Measurements from ENCODE around the gene BCAT1. TPM values are rescaled to one million over a fixed set of nuclear protein-coding genes. Genes with fewer than 3 reads are reported as not detected.

Gene BCAT1
- polyA plus RNA-seq, 3 donors from 2014 or later: 0.10 to 0.20 TPM; not detected in 1

- H3K4me1 Mint-ChIP-seq: peaks cover 8 to 9% of the 10 kb centered on the region in 2 donors
- H3K36me3 Mint-ChIP-seq: no peaks in the 10 kb centered on the region
- H3K9me3 Mint-ChIP-seq: no peaks in the 10 kb centered on the region
Observed at GRCh38 chr12:24907464-24907863, 41.4 kb downstream of the BCAT1 start.

GRCh38 chr12:24906141-24906540 lies 42.8 kb downstream of the BCAT1 start:
- no peaks in the 10 kb centered on the region for H3K9me3 Mint-ChIP-seq
- no peak overlapping the region for H3K4me3 Mint-ChIP-seq
- H3K27me3 Mint-ChIP-seq (ENCODE audit: low read depth in 3 of 3): peaks cover 4 to 14% (median 5%) of the 10 kb centered on the region in 3 donors
- H3K36me3 Mint-ChIP-seq: no peaks in the 10 kb centered on the region
- peaks cover 13 to 16% of the 10 kb centered on the region in 2 donors for H3K4me1 Mint-ChIP-seq
- no peak for DNase-seq
- no peak overlapping the region for H3K27ac Mint-ChIP-seq

More at GRCh38 chr12:24907464-24907863, 41.4 kb downstream of the BCAT1 start:
- no peak for DNase-seq
- no peak overlapping the region for H3K4me3 Mint-ChIP-seq
- H3K27ac Mint-ChIP-seq: no peak overlapping the region
- peaks cover 3 to 9% (median 5%) of the 10 kb centered on the region in 3 donors for H3K27me3 Mint-ChIP-seq (ENCODE audit: low read depth in 3 of 3)

- Mint-ChIP-seq H3K27me3 (ENCODE audit: low read depth in 3 of 3) (peaks cover 3 to 14% (median 7%) of the 10 kb centered on the region in 3 donors), H3K36me3 (no peaks in the 10 kb centered on the region), H3K27ac (no peak overlapping the region), H3K9me3 (no peaks in the 10 kb centered on the region), H3K4me1 (peaks cover 15 to 16% of the 10 kb centered on the region in 2 donors), H3K4me3 (no peak overlapping the region)
- no peak for DNase-seq
Observed at GRCh38 chr12:24905431-24905830, 43.5 kb downstream of the BCAT1 start.

- H3K9me3 Mint-ChIP-seq: no peaks in the 10 kb centered on the region
- no peaks in the 10 kb centered on the region for H3K36me3 Mint-ChIP-seq
- DNase-seq: no peak
- no peak overlapping the region for H3K27ac Mint-ChIP-seq
- H3K4me3 Mint-ChIP-seq: no peak overlapping the region
- H3K4me1 Mint-ChIP-seq: peaks cover 15 to 16% of the 10 kb centered on the region in 2 donors
- H3K27me3 Mint-ChIP-seq (ENCODE audit: low read depth in 3 of 3): peaks cover 5 to 14% (median 7%) of the 10 kb centered on the region in 3 donors
Observed at GRCh38 chr12:24904871-24905270, 44.0 kb downstream of the BCAT1 start.

- Mint-ChIP-seq H3K9me3 (no peaks in the 10 kb centered on the region), H3K4me3 (peak overlapping the region; percentile 3 to 77 (median 71)), H3K36me3 (no peaks in the 10 kb centered on the region), H3K4me1 (peaks cover 15 to 16% of the 10 kb centered on the region in 2 donors), H3K27me3 (ENCODE audit: low read depth in 3 of 3) (peaks cover 5 to 14% (median 9%) of the 10 kb centered on the region in 3 donors), H3K27ac (no peak overlapping the region)
- no peak for DNase-seq
Observed at GRCh38 chr12:24903329-24904088, 45.4 kb downstream of the BCAT1 start.

GRCh38 chr12:24902511-24903328 lies 46.2 kb downstream of the BCAT1 start:
- Mint-ChIP-seq H3K27ac (no peak overlapping the region), H3K4me1 (peaks cover 15 to 16% of the 10 kb centered on the region in 2 donors), H3K9me3 (no peaks in the 10 kb centered on the region), H3K27me3 (ENCODE audit: low read depth in 3 of 3) (peaks cover 5 to 14% (median 9%) of the 10 kb centered on the region in 3 donors), H3K4me3 (peak overlapping the region; percentile 66 to 77 (median 75)), H3K36me3 (no peaks in the 10 kb centered on the region)
- DNase-seq: no peak

- H3K4me3 Mint-ChIP-seq: peak overlapping the region in 4 of 5 donors; percentile 66 to 77 (median 74)
- H3K4me1 Mint-ChIP-seq: peaks cover 15 to 16% of the 10 kb centered on the region in 2 donors
- H3K27me3 Mint-ChIP-seq (ENCODE audit: low read depth in 3 of 3): peaks cover 5 to 14% (median 9%) of the 10 kb centered on the region in 3 donors
- H3K9me3 Mint-ChIP-seq: no peaks in the 10 kb centered on the region
- DNase-seq: no peak
- H3K27ac Mint-ChIP-seq: no peak overlapping the region
- H3K36me3 Mint-ChIP-seq: no peaks in the 10 kb centered on the region
Observed at GRCh38 chr12:24901576-24902461, 47.1 kb downstream of the BCAT1 start.

- Mint-ChIP-seq H3K27ac (no peak overlapping the region), H3K9me3 (no peaks in the 10 kb centered on the region), H3K36me3 (no peaks in the 10 kb centered on the region), H3K4me3 (no peak overlapping the region), H3K4me1 (peaks cover 15 to 16% of the 10 kb centered on the region in 2 donors), H3K27me3 (ENCODE audit: low read depth in 3 of 3) (peaks cover 5 to 14% (median 9%) of the 10 kb centered on the region in 3 donors)
- DNase-seq: no peak
Observed at GRCh38 chr12:24900196-24900595, 48.7 kb downstream of the BCAT1 start.

- H3K4me1 Mint-ChIP-seq: peaks cover 15 to 16% of the 10 kb centered on the region in 2 donors
- no peak overlapping the region for H3K27ac Mint-ChIP-seq
- H3K9me3 Mint-ChIP-seq: no peaks in the 10 kb centered on the region
- no peaks in the 10 kb centered on the region for H3K36me3 Mint-ChIP-seq
- H3K27me3 Mint-ChIP-seq (ENCODE audit: low read depth in 3 of 3): peaks cover 7 to 14% (median 9%) of the 10 kb centered on the region in 3 donors
- DNase-seq: no peak
- no peak overlapping the region for H3K4me3 Mint-ChIP-seq
Observed at GRCh38 chr12:24899503-24900075, 49.3 kb downstream of the BCAT1 start.

- H3K9me3 Mint-ChIP-seq: no peaks in the 10 kb centered on the region
- no peaks in the 10 kb centered on the region for H3K36me3 Mint-ChIP-seq
- H3K4me3 Mint-ChIP-seq: no peak overlapping the region
- H3K27ac Mint-ChIP-seq: no peak overlapping the region
- peaks cover 9 to 11% (median 9%) of the 10 kb centered on the region in 3 donors for H3K27me3 Mint-ChIP-seq (ENCODE audit: low read depth in 3 of 3)
- H3K4me1 Mint-ChIP-seq: peaks cover 13 to 14% of the 10 kb centered on the region in 2 donors
- no peak for DNase-seq
Observed at GRCh38 chr12:24898606-24899005, 50.3 kb downstream of the BCAT1 start.

GRCh38 chr12:24898185-24898584 lies 50.7 kb downstream of the BCAT1 start:
- no peak for DNase-seq
- H3K4me1 Mint-ChIP-seq: peaks cover 9 to 10% of the 10 kb centered on the region in 2 donors
- H3K27ac Mint-ChIP-seq: no peak overlapping the region
- no peak overlapping the region for H3K4me3 Mint-ChIP-seq
- no peaks in the 10 kb centered on the region for H3K9me3 Mint-ChIP-seq
- H3K36me3 Mint-ChIP-seq: no peaks in the 10 kb centered on the region
- H3K27me3 Mint-ChIP-seq (ENCODE audit: low read depth in 3 of 3): peaks cover 7 to 9% (median 9%) of the 10 kb centered on the region in 3 donors

- H3K4me1 Mint-ChIP-seq: peaks cover 0 to 2% of the 10 kb centered on the region in 2 donors
- no peak for DNase-seq
- H3K4me3 Mint-ChIP-seq: no peak overlapping the region
- no peaks in the 10 kb centered on the region for H3K9me3 Mint-ChIP-seq
- H3K27me3 Mint-ChIP-seq (ENCODE audit: low read depth in 3 of 3): peaks cover 2 to 6% (median 4%) of the 10 kb centered on the region in 3 donors
- no peaks in the 10 kb centered on the region for H3K36me3 Mint-ChIP-seq
- H3K27ac Mint-ChIP-seq: no peak overlapping the region
Observed at GRCh38 chr12:24896171-24896570, 52.7 kb downstream of the BCAT1 start.

GRCh38 chr12:24895612-24896011 lies 53.3 kb downstream of the BCAT1 start:
- H3K27ac Mint-ChIP-seq: no peak overlapping the region
- no peaks in the 10 kb centered on the region for H3K9me3 Mint-ChIP-seq
- H3K36me3 Mint-ChIP-seq: no peaks in the 10 kb centered on the region
- no peak for DNase-seq
- no peak overlapping the region for H3K4me3 Mint-ChIP-seq
- H3K27me3 Mint-ChIP-seq (ENCODE audit: low read depth in 3 of 3): peaks cover 2 to 6% (median 2%) of the 10 kb centered on the region in 3 donors
- no peaks in the 10 kb centered on the region for H3K4me1 Mint-ChIP-seq

All from immature natural killer cell (primary cell).